NK-92 (cell line): ENCODE results near the gene FAM241A.

Experiments
- DNase-seq: peaks from one replicate; lab custom pipeline; 2025; ENCODE audit not compliant: unreplicated experiment; lab: John Stamatoyannopoulos, UW

The FAM241A gene

GRCh38 chr4:112213091-112213490, 67.8 kb downstream of the FAM241A start:
- DNase-seq: no peak

- no peak for DNase-seq
Observed at GRCh38 chr4:112213856-112214255, 68.6 kb downstream of the FAM241A start.

- no peak for DNase-seq
Observed at GRCh38 chr4:112214390-112215264, 69.4 kb downstream of the FAM241A start.

- DNase-seq: no peak
Observed at GRCh38 chr4:112219826-112220366, 74.6 kb downstream of the FAM241A start.

GRCh38 chr4:112222219-112222955, 77.1 kb downstream of the FAM241A start:
- no peak for DNase-seq

- no peak for DNase-seq
Observed at GRCh38 chr4:112225157-112225556, 79.9 kb downstream of the FAM241A start.

GRCh38 chr4:112230879-112231778, 85.9 kb downstream of the FAM241A start:
- DNase-seq: peak; percentile 65

- no peak for DNase-seq
Observed at GRCh38 chr4:112231779-112232713, 86.8 kb downstream of the FAM241A start, which contains the start of gene AP1AR. AP1AR (plus strand) TSS chr4:112231787; CDS start chr4:112232092, 305 bp downstream.

- DNase-seq: no peak
Observed at GRCh38 chr4:112234952-112235609, 89.8 kb downstream of the FAM241A start.

- no peak for DNase-seq
Observed at GRCh38 chr4:112236040-112236439, 90.8 kb downstream of the FAM241A start.

- no peak for DNase-seq
Observed at GRCh38 chr4:112238833-112239232, 93.6 kb downstream of the FAM241A start.
